NCI-H2227 (cell line): ENCODE data around the gene NECTIN1.

ENCODE experiments used
- DNase-seq: peaks from one replicate; lab custom pipeline; 2025; ENCODE audit not compliant: unreplicated experiment; lab: John Stamatoyannopoulos, UW

Gene NECTIN1

GRCh38 chr11:119645018-119645417 is 84.0 kb downstream of the NECTIN1 start:
- DNase-seq, result no peak

DNA sequence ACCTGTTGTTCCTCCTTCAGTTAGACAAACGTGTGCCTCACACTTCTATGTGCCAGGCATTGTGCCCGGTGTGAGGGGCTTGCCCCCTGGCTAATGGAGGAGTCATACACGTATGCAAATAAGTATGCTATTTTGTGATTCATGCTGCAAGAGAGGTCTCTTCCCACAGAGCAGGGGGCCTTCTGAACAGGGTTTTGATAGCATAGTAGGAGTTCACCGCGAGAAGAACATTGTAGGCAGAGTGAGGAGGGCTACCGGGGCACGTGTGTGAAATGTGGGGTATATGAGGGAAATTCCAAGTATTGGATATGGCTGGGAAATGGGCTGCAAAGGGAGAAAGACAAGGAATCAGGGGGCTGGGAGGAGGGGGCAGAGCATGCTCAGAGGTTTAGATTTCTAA is 84.5 kb downstream of the NECTIN1 start:
- no peak for DNase-seq

- DNase-seq, result no peak
Measured at GRCh38 chr11:119643876-119644225, 85.1 kb downstream of the NECTIN1 start.

GRCh38 chr11:119643212-119643875 is 85.7 kb downstream of the NECTIN1 start:
- no peak for DNase-seq

GRCh38 chr11:119641983-119642745 is 86.8 kb downstream of the NECTIN1 start:
- no peak for DNase-seq

DNA sequence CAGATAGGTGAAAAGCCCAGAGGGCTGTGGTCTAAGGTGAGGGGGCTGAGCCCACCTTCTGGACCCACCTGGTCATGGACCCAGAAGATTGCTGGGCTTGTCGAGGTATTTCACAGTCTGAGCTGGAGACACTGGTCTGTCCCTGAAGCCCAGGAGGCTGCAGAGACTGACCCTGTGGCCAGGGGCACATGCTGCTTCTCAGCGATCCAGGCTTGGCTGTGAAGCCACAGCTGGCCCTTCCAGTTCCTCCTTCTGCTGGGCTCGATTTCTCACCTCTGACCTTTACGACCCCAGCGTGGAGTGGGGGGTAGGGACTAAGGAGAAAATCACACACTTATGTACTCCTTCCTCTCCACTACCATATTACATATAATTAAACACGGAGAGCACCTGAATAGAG is 88.5 kb downstream of the NECTIN1 start:
- DNase-seq, result peak; percentile 19

DNA sequence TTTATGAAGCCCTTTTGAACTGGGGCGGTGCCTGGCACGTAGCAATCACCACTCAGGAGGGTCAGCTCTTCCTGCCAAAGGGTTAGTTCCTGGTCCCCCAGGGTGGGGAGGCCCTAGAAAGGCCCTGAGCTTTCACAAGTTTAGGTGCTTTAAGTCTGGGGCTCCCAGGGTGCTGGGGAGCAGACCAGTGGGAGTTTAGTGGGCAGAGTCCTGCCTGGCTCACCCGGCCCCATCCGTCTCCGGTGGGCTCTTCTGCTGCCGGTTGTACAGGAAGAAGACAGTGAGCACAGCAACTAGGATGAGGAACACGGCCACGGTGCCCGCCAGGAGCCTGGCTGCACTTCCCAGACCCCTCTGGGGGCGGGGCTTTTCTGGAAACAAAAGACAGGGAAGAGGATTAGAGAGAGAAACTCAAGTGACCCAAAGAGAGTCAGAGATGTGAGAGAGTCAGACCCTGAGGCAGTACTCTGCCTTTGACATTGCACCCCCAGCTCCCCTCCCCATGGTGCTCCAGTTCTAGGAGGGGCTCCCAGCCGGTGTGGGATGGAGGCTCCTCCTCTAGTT is 89.3 kb downstream of the NECTIN1 start:
- DNase-seq, result no peak

- DNase-seq, result no peak
Measured at GRCh38 chr11:119638851-119639250, 90.1 kb downstream of the NECTIN1 start.

DNA sequence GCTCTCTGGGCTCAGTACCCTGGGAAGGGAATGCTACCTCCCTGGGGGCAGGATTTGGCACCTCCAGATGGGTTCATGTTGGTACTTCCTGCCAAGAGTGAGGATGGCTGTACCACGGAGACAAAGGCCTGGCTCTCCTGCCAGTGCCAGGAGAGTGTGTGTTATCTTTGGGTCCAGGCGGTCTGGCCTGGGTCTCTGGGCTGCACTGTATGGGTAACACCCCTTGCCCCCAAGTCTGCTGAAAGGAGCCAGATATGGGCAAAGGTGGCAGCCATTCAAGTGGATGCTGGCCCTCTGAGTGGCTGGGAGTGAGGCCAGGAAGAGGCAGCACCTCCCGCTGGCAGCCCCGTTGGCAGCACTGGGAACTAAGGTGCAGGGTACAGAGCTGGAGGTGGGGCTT is 91.5 kb downstream of the NECTIN1 start:
- DNase-seq, result no peak

GRCh38 chr11:119635776-119636175 is 93.2 kb downstream of the NECTIN1 start:
- no peak for DNase-seq

DNA sequence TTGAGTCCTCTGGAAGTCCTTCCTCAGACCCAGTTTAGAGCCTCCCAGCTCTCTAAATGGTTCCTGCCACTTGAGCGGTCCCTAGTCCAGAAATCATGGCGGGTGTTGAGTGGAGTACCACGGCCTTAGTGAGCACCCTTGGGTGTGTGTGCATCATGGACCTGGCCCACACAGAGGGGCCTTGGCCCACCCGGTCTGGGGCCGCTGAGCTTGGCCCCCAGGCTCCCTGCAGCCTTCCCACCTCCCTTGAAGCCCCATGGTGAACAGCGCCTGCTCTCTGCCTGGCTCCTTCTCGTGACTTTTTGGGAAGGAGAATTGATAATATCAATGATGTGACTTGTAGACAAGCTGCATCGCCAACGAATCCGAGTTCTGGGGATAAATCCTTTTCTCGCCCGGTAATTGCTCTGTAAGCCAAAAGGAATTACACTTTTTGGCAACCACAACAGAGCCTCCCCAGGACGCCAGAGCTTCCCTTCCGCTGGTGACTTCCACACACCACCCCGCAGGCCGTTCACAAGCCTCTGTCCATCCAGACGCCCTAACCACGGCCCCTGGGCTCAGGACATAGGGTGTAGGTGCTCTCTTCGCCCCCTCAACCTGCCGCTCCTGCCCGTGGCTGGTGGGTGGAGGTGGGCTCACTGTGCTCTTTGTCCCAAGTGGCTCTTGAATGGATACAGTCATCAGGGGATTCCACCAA is 93.8 kb downstream of the NECTIN1 start:
- DNase-seq, result no peak

DNA sequence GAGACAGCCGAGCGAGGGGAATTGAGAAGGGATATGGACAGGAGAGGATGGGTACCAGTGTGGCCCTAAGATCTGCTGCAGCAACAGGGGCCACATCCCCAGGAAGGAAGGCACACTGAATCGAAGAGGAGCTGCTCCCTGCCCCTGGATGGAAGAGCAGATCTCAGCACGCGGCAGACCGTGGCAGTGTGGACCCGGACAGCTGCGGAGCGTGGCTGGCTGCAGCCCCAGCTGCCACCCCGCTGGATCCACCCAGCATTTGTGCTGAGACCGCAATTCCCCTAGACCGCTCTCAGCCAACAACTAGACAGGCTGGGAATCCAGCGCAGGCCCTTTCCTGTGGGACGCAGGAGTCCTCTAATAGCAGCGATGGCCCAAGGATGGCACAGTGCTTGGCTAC is 94.7 kb downstream of the NECTIN1 start:
- DNase-seq, result no peak

GRCh38 chr11:119629834-119630624 is 99.0 kb downstream of the NECTIN1 start:
- no peak for DNase-seq

DNA sequence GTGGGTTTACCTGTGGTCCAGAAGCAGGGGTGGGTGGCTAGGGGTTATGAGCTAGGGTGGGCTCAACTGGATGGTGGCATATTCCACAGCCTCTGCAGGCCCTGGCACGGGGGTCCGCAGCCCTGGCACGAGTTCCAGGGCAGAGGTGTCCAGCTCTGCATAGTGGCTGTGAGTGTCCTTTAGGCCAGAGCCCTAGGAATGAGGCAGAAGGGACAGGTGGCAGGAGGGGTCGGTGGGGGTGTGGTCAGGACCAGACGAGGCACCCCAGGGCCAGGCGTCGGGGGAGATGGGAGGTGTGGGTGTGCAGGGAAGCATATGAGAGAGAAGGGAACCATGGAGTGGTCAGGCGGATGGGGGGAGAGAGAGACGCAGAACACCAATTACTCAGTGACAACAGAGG is 99.9 kb downstream of the NECTIN1 start:
- no peak for DNase-seq

DNA sequence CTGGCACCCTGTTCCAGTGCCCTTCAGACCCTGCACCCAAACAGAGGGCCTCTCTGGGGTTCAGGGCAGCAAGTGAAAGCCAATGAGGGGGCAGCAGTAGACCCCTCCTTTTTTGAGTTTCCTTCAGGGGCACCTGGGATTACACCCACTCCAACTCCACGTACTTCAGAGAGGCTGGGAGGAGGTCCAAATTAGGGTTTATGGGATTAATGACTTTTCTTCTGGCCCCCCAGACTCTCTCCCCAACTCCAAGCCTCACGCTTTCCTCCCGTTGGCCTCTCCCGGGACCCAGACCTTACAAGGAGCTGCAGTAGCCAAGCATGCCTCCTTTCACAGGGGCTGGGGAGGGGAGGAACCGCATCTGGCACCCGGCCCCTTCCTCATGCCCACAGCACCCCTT is 101.7 kb downstream of the NECTIN1 start:
- no peak for DNase-seq

GRCh38 chr11:119626871-119627270 is 102.1 kb downstream of the NECTIN1 start:
- DNase-seq, result no peak

GRCh38 chr11:119626197-119626841 is 102.7 kb downstream of the NECTIN1 start:
- no peak for DNase-seq

- DNase-seq, result no peak
Measured at GRCh38 chr11:119625206-119625978, 103.6 kb downstream of the NECTIN1 start.

DNA sequence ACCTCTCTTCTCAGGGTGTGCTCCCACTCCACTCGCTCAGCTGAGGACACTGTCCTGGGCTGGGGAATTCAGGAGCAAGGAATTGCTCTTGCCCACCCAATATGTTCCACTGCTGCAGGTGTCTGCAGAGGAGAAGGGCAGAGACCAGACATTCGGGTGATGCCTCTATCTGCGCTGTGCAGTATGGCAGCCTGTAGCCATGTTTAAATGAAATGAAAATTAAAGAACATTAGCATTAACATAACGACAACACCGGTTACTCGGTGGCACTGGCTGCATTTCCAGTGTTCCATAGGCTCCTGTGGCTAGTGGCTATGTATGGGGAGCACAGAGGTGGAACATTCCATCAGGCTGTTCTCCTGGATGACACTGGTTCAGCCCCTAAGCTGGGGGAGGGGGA is 104.4 kb downstream of the NECTIN1 start:
- no peak for DNase-seq

- DNase-seq, result no peak
Measured at GRCh38 chr11:119624102-119624615, 104.8 kb downstream of the NECTIN1 start.
